Fibroblast of lung (primary cell): ENCODE data around the gene RGS14. TPM values are rescaled to one million over a fixed set of nuclear protein-coding genes. Genes with fewer than 3 reads are reported as not detected.
A peak's percentile ranks its signal among the peaks of the same experiment; 100 is the strongest.

ENCODE experiments used
- DNase-seq, 2 donors: peaks; one replicate each; pipeline versions ENCODE4 v3.0.0 to v3.0.0-alpha.2; 2010; ENCODE audit warnings: low read depth in 2 of 2
- H2AFZ ChIP-seq: 2 replicates; pipeline ENCODE4 v1.5.1; 2012; ENCODE audit warnings: low read length, control low read depth, inconsistent platforms
- H3K27ac ChIP-seq: 2 replicates; pipeline ENCODE4 v1.5.1; 2011; ENCODE audit warnings: low read length, control low read depth; ENCODE audit not compliant: insufficient read depth
- H3K27me3 ChIP-seq: 2 replicates; pipeline ENCODE4 v1.5.1; 2011; ENCODE audit warnings: mild to moderate bottlenecking, low read length; ENCODE audit not compliant: control insufficient read depth, insufficient read depth
- H3K36me3 ChIP-seq: 2 replicates; pipeline ENCODE4 v1.5.1; 2011; ENCODE audit warnings: low read length; ENCODE audit not compliant: control insufficient read depth, insufficient read depth
- H3K4me1 ChIP-seq: 2 replicates; pipeline ENCODE4 v1.5.1; 2011; ENCODE audit warnings: low read length; ENCODE audit not compliant: control insufficient read depth, insufficient read depth; ENCODE audit errors: extremely low read depth
- H3K4me2 ChIP-seq: 2 replicates; pipeline ENCODE4 v1.5.1; 2011; ENCODE audit warnings: low read length, control low read depth; ENCODE audit not compliant: insufficient read depth; ENCODE audit errors: extremely low read depth
- H3K4me3 ChIP-seq, 4 experiments: fragments of 200-600 bp in 1 of 4; sonication (generic) in 1 of 4; replicated peaks in 1 of 4; 2 replicates each; pipeline ENCODE4 v1.5.1; 2011 to 2016; ENCODE audit warnings: low read length in 4 of 4, low read depth in 3 of 4, mild to moderate bottlenecking in 3 of 4, control low read depth in 2 of 4, inconsistent platforms in 1 of 4, mixed read lengths in 1 of 4; ENCODE audit not compliant: insufficient read depth in 1 of 4; ENCODE audit errors: control extremely low read depth in 1 of 4
- H3K79me2 ChIP-seq: 2 replicates; pipeline ENCODE4 v1.5.1; 2012; ENCODE audit warnings: mild to moderate bottlenecking, low read length, inconsistent platforms; ENCODE audit not compliant: control insufficient read depth, insufficient read depth
- H3K9ac ChIP-seq: 2 replicates; pipeline ENCODE4 v1.5.1; 2011; ENCODE audit warnings: mild to moderate bottlenecking, low read length, control low read depth; ENCODE audit not compliant: insufficient read depth
- H3K9me3 ChIP-seq: 2 replicates; pipeline ENCODE4 v1.5.1; 2012; ENCODE audit warnings: low read depth, low read length; ENCODE audit not compliant: control insufficient read depth, insufficient read depth
- H4K20me1 ChIP-seq: 2 replicates; pipeline ENCODE4 v1.5.1; 2011; ENCODE audit warnings: low read length; ENCODE audit not compliant: control insufficient read depth, insufficient read depth; ENCODE audit errors: extremely low read depth
- CTCF ChIP-seq, 2 donors: IDR thresholded peaks in 1 of 2; conservative IDR thresholded peaks in 1 of 2; 1 replicate in 1 of 2; 2 replicates in 1 of 2; pipeline ENCODE4 v1.5.1; 2011 to 2012; ENCODE audit warnings: low read length in 2 of 2, control low read depth in 1 of 2, inconsistent platforms in 1 of 2, low read depth in 1 of 2, mild to moderate bottlenecking in 1 of 2
- EZH2 ChIP-seq: IDR thresholded peaks from 2 replicates; pipeline ENCODE4 v1.5.1; 2012; ENCODE audit warnings: low read length, control low read depth, mild to moderate bottlenecking; ENCODE audit errors: missing control alignments
- polyA plus RNA-seq, 2 donors: library from polyadenylated mRNA; depleted of rRNA in 1 of 2; stranded (reverse) in 1 of 2; unstranded in 1 of 2; fragments of >200 nt; gene quantifications; 2 replicates each; pipeline ENCODE4 v1.2.1, GENCODE V29; 2011 to 2012; ENCODE audit warnings: missing spikeins in 1 of 2
- total RNA-seq: library from RNA; depleted of rRNA; stranded (reverse); fragments of >200 nt; gene quantifications from 2 replicates; pipeline ENCODE4 v1.2.1, GENCODE V29; 2014

Gene RGS14
- total and polyA plus RNA-seq, 2 donors (not counting 1 experiment from before 2014, with no cell fraction given) = 2.5 to 4.1 TPM

- peak overlapping the region; percentile 35 for H2AFZ ChIP-seq
- no peaks in the 10 kb centered on the region for H3K9me3 ChIP-seq
- no peak for DNase-seq
- H3K27ac ChIP-seq = no peak overlapping the region
- no peaks in the 10 kb centered on the region for H3K36me3 ChIP-seq
- H3K27me3 ChIP-seq = peaks cover 45% of the 10 kb centered on the region
- H3K4me1 ChIP-seq = peaks cover 3% of the 10 kb centered on the region
- H3K79me2 ChIP-seq = no peaks in the 10 kb centered on the region
- H4K20me1 ChIP-seq = no peaks in the 10 kb centered on the region
- H3K4me2 ChIP-seq = peak overlapping the region; percentile 82
- peak overlapping the region in 3 of 4 experiments; percentile 47 to 62 (median 52) for H3K4me3 ChIP-seq
- no peak overlapping the region for H3K9ac ChIP-seq
- TF ChIP-seq EZH2 (peak; percentile 12), CTCF (conservative IDR thresholded peaks at IDR 0.05 in 1 of 2, IDR thresholded peaks at IDR 0.05 in 1 of 2; ENCODE audit: low read depth in 1 of 2, low read length in 2 of 2) (no peak)
Measured at GRCh38 chr5:177403102-177403791, 45.5 kb downstream of the RGS14 start.

- Histone ChIP-seq H4K20me1 (no peaks in the 10 kb centered on the region), H3K9me3 (no peaks in the 10 kb centered on the region), H3K4me3 (peak overlapping the region; percentile 47 to 62 (median 54)), H2AFZ (peak overlapping the region; percentile 74), H3K79me2 (no peaks in the 10 kb centered on the region), H3K4me1 (peaks cover 3% of the 10 kb centered on the region), H3K9ac (peak overlapping the region; percentile 40), H3K36me3 (no peaks in the 10 kb centered on the region), H3K27ac (no peak overlapping the region), H3K27me3 (peaks cover 45% of the 10 kb centered on the region), H3K4me2 (peak overlapping the region; percentile 82)
- DNase-seq = peak; percentile 60 to 81
- TF ChIP-seq EZH2 = no peak
- peak; percentile 58 to 62 for TF ChIP-seq CTCF (conservative IDR thresholded peaks at IDR 0.05 in 1 of 2, IDR thresholded peaks at IDR 0.05 in 1 of 2; ENCODE audit: low read depth in 1 of 2, low read length in 2 of 2)
Measured at GRCh38 chr5:177403792-177404640, 46.3 kb downstream of the RGS14 start.

- H3K27me3 ChIP-seq = peaks cover 45% of the 10 kb centered on the region
- no peak for TF ChIP-seq CTCF (conservative IDR thresholded peaks at IDR 0.05 in 1 of 2, IDR thresholded peaks at IDR 0.05 in 1 of 2; ENCODE audit: low read depth in 1 of 2, low read length in 2 of 2)
- TF ChIP-seq EZH2 = no peak
- H3K9me3 ChIP-seq = no peaks in the 10 kb centered on the region
- peak overlapping the region; percentile 69 for H2AFZ ChIP-seq
- peaks cover 3% of the 10 kb centered on the region for H3K4me1 ChIP-seq
- H4K20me1 ChIP-seq = no peaks in the 10 kb centered on the region
- H3K4me3 ChIP-seq = peak overlapping the region in 3 of 4 experiments; percentile 16 to 62 (median 47)
- DNase-seq = no peak
- no peak overlapping the region for H3K27ac ChIP-seq
- H3K36me3 ChIP-seq = no peaks in the 10 kb centered on the region
- H3K9ac ChIP-seq = no peak overlapping the region
- H3K79me2 ChIP-seq = no peaks in the 10 kb centered on the region
- H3K4me2 ChIP-seq = peak overlapping the region; percentile 53
Measured at GRCh38 chr5:177404641-177405179, 47.0 kb downstream of the RGS14 start.
